ENCODE results near the gene ENTPD8.
A peak's percentile ranks its signal among the peaks of the same experiment; 100 is the strongest.

Gene ENTPD8

GRCh38 chr9:137456864-137457405 lies 15.8 kb upstream of the ENTPD8 start:
- TF ChIP-seq CTCF (IDR thresholded peaks at IDR 0.05; ENCODE audit: insufficient read depth, low read depth, low read length, missing control alignments), result no peak
- H3K4me3 ChIP-seq (ENCODE audit: low read length), result no peak overlapping the region
- no peak for DNase-seq (ENCODE audit: low read depth)

- H3K4me3 ChIP-seq (ENCODE audit: low read length), result no peak overlapping the region
- TF ChIP-seq CTCF (IDR thresholded peaks at IDR 0.05; ENCODE audit: insufficient read depth, low read depth, low read length, missing control alignments), result no peak
- DNase-seq (ENCODE audit: low read depth), result no peak
Observed at GRCh38 chr9:137456061-137456863, 15.1 kb upstream of the ENTPD8 start.

- no peak for TF ChIP-seq CTCF (IDR thresholded peaks at IDR 0.05; ENCODE audit: insufficient read depth, low read depth, low read length, missing control alignments)
- no peak overlapping the region for H3K4me3 ChIP-seq (ENCODE audit: low read length)
- DNase-seq (ENCODE audit: low read depth), result no peak
Observed at GRCh38 chr9:137455359-137455991, 14.3 kb upstream of the ENTPD8 start.

GRCh38 chr9:137454597-137455358 lies 13.6 kb upstream of the ENTPD8 start:
- DNase-seq (ENCODE audit: low read depth), result peak; percentile 29
- TF ChIP-seq CTCF (IDR thresholded peaks at IDR 0.05; ENCODE audit: insufficient read depth, low read depth, low read length, missing control alignments), result no peak
- H3K4me3 ChIP-seq (ENCODE audit: low read length), result peak overlapping the region; percentile 49

GRCh38 chr9:137454145-137454596 lies 13.0 kb upstream of the ENTPD8 start:
- no peak for TF ChIP-seq CTCF (IDR thresholded peaks at IDR 0.05; ENCODE audit: insufficient read depth, low read depth, low read length, missing control alignments)
- DNase-seq (ENCODE audit: low read depth), result peak; percentile 47
- peak overlapping the region; percentile 49 for H3K4me3 ChIP-seq (ENCODE audit: low read length)

- no peak for TF ChIP-seq CTCF (IDR thresholded peaks at IDR 0.05; ENCODE audit: insufficient read depth, low read depth, low read length, missing control alignments)
- H3K4me3 ChIP-seq (ENCODE audit: low read length), result peak overlapping the region; percentile 54
- DNase-seq (ENCODE audit: low read depth), result peak; percentile 79
Observed at GRCh38 chr9:137453643-137454081, 12.5 kb upstream of the ENTPD8 start.
